GM19193 (cell line): ENCODE data around the gene ACAA2.
A peak's percentile ranks its signal among the peaks of the same experiment; 100 is the strongest.

Source experiments
- POLR2A ChIP-seq: IDR thresholded peaks from 4 replicates; pipeline ENCODE4 v1.6.1; 2011; ENCODE audit not compliant: insufficient read depth, insufficient read length; ENCODE audit errors: extremely low read depth

ACAA2 gene, protein sequence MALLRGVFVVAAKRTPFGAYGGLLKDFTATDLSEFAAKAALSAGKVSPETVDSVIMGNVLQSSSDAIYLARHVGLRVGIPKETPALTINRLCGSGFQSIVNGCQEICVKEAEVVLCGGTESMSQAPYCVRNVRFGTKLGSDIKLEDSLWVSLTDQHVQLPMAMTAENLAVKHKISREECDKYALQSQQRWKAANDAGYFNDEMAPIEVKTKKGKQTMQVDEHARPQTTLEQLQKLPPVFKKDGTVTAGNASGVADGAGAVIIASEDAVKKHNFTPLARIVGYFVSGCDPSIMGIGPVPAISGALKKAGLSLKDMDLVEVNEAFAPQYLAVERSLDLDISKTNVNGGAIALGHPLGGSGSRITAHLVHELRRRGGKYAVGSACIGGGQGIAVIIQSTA

GRCh38 chr18:49813319-49814146 lies at the start of gene ACAA2:
ACAA2 (minus strand) TSS chr18:49813533; CDS start chr18:49813484, 49 bp downstream.
- peak; percentile 77 for TF ChIP-seq POLR2A

DNA sequence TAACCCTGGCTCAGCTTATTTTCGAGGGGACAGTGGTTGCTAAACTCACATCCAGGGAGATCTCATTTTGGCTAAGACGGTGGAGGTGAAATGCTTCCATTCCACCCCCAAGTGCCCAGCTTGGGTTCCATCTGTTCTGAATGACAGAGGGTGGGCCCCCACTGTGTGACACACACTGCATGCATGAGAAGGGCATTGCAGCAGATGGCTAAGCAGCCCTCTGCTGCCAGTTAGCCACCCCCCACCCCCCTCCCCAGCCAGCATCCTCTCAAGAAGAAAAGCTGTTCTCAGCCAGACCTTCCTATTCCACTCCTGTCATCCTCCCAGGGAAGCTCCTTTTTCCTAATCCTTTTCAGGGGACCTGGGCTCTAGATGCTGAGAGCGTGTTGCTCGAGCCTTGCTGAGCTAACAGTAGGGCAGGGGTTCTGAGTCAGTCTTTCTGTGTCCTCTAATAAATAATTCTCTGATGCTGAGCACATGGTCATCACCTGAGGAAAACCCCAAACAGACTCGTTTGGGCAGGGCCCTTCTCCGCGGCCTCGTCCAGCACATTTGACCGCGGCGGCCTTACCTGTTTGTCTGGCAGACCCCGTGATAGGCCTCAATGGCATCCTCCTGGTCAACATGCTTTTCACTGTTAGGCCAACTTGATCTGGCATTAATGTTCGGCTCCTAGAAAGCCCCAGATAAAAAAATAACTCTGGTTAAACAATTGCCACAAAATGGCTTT lies 49.5 kb upstream of the ACAA2 start:
- TF ChIP-seq POLR2A, result no peak

DNA sequence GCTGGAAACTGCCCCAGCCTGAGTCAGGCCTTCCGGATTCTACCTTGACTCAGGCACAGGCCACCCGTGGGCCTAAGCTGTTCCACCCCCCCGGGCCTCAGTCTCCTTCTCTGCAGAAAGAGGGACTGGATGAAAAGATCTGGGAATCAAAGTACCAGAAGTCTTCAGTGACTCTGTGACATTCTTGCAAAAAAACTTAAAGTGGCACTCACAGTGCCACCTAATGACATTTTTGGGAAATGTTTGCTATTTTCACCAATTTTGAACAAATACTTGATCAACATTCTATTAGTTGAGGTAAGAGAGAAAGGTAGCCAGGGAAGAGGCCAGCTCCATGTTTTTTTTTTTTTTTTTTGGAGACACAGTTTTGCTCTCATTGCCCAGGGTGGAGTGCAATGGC lies 48.3 kb upstream of the ACAA2 start:
- TF ChIP-seq POLR2A, result no peak

GRCh38 chr18:49859725-49860124 lies 46.4 kb upstream of the ACAA2 start:
- no peak for TF ChIP-seq POLR2A

GRCh38 chr18:49859021-49859359 lies 45.7 kb upstream of the ACAA2 start:
- no peak for TF ChIP-seq POLR2A

GRCh38 chr18:49858309-49859020 lies 45.1 kb upstream of the ACAA2 start:
- no peak for TF ChIP-seq POLR2A

GRCh38 chr18:49857708-49858107 lies 44.4 kb upstream of the ACAA2 start:
- TF ChIP-seq POLR2A, result no peak

DNA sequence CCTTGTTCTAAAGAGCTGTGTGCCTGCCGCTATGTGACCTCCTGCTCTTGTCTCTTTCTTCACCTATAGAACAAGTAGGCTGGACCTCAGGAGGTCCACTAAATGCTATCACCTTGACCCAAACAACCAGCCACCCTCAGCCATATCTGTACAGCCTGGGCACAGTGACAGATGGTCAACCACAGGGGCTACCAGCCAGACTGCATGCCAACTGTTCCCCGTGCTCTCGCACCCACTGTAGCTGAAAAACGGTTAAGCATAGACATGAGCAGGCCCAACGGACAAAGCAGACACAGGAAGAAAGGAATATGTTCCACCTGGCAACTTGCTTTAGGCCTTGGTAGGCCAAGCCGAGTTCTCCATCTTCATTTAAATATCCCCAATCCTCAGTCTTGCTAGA lies 43.2 kb upstream of the ACAA2 start:
- TF ChIP-seq POLR2A, result no peak

DNA sequence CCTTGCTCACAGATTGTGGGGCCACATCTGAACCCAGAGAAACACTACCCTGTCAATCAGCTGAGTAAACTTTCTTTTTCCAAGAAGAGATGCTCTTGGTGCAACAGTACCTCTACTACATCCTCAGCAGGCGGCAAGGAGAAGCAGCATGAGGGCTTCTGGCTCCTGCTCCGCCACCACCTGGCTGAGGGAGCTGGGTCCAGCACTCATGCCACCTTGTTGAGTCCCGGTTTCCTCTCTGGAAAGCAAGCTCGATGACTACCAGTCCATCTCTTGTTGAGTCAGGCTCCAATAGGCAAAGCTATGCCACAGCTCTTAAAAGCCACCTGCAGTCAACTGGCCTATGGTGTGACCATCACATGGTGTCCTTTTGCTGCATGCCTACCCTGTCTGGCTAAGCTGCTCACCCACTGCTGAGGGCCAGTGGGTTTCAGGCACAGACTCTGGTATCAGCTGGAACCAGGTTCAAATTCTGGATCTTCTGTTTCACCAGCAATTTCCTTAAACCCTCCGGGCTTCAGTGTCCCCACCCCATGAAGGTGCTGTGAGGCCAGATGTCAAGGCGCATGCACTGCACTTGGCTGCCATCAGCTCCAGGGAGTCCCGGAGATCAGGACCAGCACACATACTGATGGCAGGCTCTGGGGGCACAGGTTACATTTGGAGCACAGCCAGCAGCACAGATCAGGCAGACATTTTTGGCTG lies 42.5 kb upstream of the ACAA2 start:
- no peak for TF ChIP-seq POLR2A

DNA sequence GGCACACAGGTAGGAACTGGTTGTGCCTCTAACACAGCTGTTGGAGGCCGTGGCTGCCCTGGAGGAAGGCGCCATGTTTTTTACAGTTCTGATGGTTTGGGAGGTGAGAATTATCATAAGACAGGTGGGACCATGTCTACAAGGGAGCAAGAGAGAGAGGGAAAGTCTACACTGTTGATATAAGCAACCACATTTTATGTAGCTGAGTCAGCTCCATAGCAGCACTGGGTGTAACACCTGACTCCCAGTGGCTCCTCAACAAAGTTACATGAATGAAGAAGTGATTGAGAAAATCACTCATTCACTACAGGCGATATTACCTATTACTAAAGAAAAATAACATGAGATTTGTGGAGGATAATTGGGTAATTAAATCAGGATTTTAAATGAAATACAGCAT lies 41.3 kb upstream of the ACAA2 start:
- no peak for TF ChIP-seq POLR2A

- no peak for TF ChIP-seq POLR2A
Measured at GRCh38 chr18:49853436-49853835, 40.1 kb upstream of the ACAA2 start.

GRCh38 chr18:49853011-49853410 lies 39.7 kb upstream of the ACAA2 start:
- TF ChIP-seq POLR2A, result no peak

DNA sequence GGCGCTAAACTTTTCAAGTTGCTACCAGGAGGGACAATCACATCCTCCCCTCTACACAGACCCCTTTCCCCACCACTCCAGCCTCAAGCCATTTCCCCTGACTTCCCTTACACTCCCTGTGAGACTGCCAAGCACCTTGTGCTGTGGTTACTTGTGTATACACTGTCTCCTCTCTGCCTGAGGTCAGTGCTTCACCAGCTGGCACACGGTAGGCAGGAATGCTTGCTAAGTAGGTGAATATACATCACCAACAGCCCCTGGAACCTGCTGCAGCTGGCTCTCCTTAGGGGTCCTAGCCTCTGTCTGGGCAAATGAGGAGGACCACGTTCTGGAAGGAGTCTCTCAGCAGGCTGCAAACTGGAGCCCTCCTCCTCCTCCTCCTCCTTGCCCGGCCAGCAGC lies 38.3 kb upstream of the ACAA2 start:
- TF ChIP-seq POLR2A, result no peak

DNA sequence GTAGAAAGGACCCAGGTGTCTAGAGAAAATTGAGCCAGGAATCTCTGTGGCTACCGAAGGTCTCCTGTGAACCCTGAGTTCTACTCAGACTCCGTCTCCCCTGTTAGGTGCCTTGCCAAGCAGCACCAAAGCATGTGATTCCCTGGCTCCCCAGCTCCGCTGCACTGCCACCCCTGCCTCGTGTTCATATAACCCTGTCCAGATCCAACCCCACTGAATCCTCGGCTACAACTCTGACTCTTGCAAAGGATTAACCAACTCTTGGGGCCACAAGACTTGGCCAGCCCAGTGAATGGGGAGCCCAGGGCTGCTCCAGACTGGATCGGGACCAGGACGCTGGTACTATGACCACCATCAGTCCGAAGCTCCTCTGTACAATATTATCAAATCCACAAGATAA lies 37.3 kb upstream of the ACAA2 start:
- TF ChIP-seq POLR2A, result no peak
